B cell (primary cell): ENCODE results near the gene PRSS38. TPM values are rescaled to one million over a fixed set of nuclear protein-coding genes. Genes with fewer than 3 reads are reported as not detected.

Source experiments
- ATAC-seq: fragments of 200-7000 bp; cut with Tn5 transposase; one replicate; pipeline ENCODE4 v1.10.0; 2021; ENCODE audit warnings: low read depth, mild to moderate bottlenecking, moderate number of reproducible peaks, moderate library complexity
- CTCF ChIA-PET: fragments of 350-600 bp; sonication (Branson Sonifier 250); formaldehyde crosslinking; loops from one replicate; lab custom pipeline; 2021; ENCODE audit warnings: antibody characterized with exemption, inconsistent platforms; lab: Charles Lee
- POLR2A ChIA-PET: fragments of 350-600 bp; sonication (Branson Sonifier 250); formaldehyde crosslinking; loops from one replicate; lab custom pipeline; 2021; ENCODE audit warnings: antibody characterized with exemption; lab: Charles Lee
- DNase-seq: peaks from one replicate; pipeline ENCODE4 v3.0.0; 2013
- H2AFZ ChIP-seq: 2 replicates; pipeline ENCODE4 v1.6.1; 2012; ENCODE audit warnings: mild to moderate bottlenecking, low read depth, low read length; ENCODE audit not compliant: insufficient read depth, poor library complexity, severe bottlenecking
- H3K27ac ChIP-seq, 2 donors: 1 replicate in 1 of 2; 2 replicates in 1 of 2; pipeline ENCODE4 v1.5.1; 2012 to 2013; ENCODE audit warnings: low read length in 2 of 2, mild to moderate bottlenecking in 2 of 2, moderate library complexity in 1 of 2
- H3K27me3 ChIP-seq, 4 experiments: fragments of 200-600 bp in 1 of 4; sonication (generic) in 1 of 4; replicated peaks in 1 of 4; 1 replicate in 2 of 4; 2 replicates in 2 of 4; pipeline versions ENCODE4 v1.6.1 to v1.7.0; 2013 to 2016; ENCODE audit warnings: low read length in 3 of 4, mild to moderate bottlenecking in 2 of 4, mixed read lengths in 1 of 4, moderate library complexity in 1 of 4; ENCODE audit not compliant: insufficient read depth in 4 of 4, control insufficient read depth in 3 of 4; ENCODE audit errors: control extremely low read depth in 1 of 4
- H3K36me3 ChIP-seq, 2 experiments: replicated peaks in 1 of 2; 1 replicate in 1 of 2; 2 replicates in 1 of 2; pipeline versions ENCODE4 v1.6.1 to v1.7.1; 2013; ENCODE audit warnings: low read length in 1 of 2; ENCODE audit not compliant: insufficient read depth in 2 of 2, control insufficient read depth in 1 of 2; ENCODE audit errors: control extremely low read depth in 1 of 2, extremely low read depth in 1 of 2
- H3K4me1 ChIP-seq, 2 donors: fragments of 200-600 bp in 1 of 2; sonication (generic) in 1 of 2; 1 replicate in 1 of 2; 2 replicates in 1 of 2; pipeline versions ENCODE4 v1.5.1 to v1.6.1; 2013 to 2017; ENCODE audit warnings: low read length in 2 of 2; ENCODE audit not compliant: control insufficient read depth in 2 of 2, insufficient read depth in 2 of 2
- H3K4me2 ChIP-seq: replicated peaks from 2 replicates; pipeline ENCODE3; 2012; ENCODE audit warnings: mild to moderate bottlenecking, low read depth, low read length; ENCODE audit not compliant: poor library complexity, severe bottlenecking
- H3K4me3 ChIP-seq, 5 experiments: fragments of 200-600 bp in 1 of 5; sonication (generic) in 1 of 5; 1 replicate in 3 of 5; 2 replicates in 2 of 5; pipeline versions ENCODE4 v1.5.1 to v1.7.0; 2011 to 2016; ENCODE audit warnings: low read length in 4 of 5, mild to moderate bottlenecking in 4 of 5, low read depth in 2 of 5, control low read depth in 1 of 5, moderate library complexity in 1 of 5; ENCODE audit not compliant: insufficient read depth in 1 of 5; ENCODE audit errors: control extremely low read depth in 1 of 5, extremely low read depth in 1 of 5
- H3K79me2 ChIP-seq: fragments of 200-600 bp; sonication (generic); one replicate; pipeline ENCODE4 v1.6.0; 2016; ENCODE audit warnings: low read length; ENCODE audit not compliant: control insufficient read depth, insufficient read depth
- H3K9ac ChIP-seq: fragments of 200-600 bp; sonication (generic); 2 replicates; pipeline ENCODE4 v1.6.1; 2017; ENCODE audit warnings: mild to moderate bottlenecking, low read length, moderate library complexity
- H3K9me3 ChIP-seq, 3 donors: one replicate each; pipeline versions ENCODE4 v1.6.1 to v1.7.1; 2013; ENCODE audit warnings: low read length in 2 of 3; ENCODE audit not compliant: control insufficient read depth in 2 of 3, insufficient read depth in 1 of 3; ENCODE audit errors: control extremely low read depth in 1 of 3
- H4K20me1 ChIP-seq: 2 replicates; pipeline ENCODE4 v1.6.0; 2012; ENCODE audit warnings: mild to moderate bottlenecking, low read length; ENCODE audit not compliant: insufficient read depth, control insufficient read depth, poor library complexity, severe bottlenecking
- H3K27ac Mint-ChIP-seq: one replicate; pipeline ENCODE4 v1.8.0; 2021; ENCODE audit warnings: mixed read lengths
- H3K27me3 Mint-ChIP-seq: one replicate; pipeline ENCODE4 v1.8.0; 2021; ENCODE audit warnings: mixed read lengths
- H3K4me1 Mint-ChIP-seq: one replicate; pipeline ENCODE4 v1.8.0; 2021; ENCODE audit warnings: mixed read lengths
- H3K4me3 Mint-ChIP-seq: one replicate; pipeline ENCODE4 v1.8.0; 2021; ENCODE audit warnings: mixed read lengths
- H3K9me3 Mint-ChIP-seq: one replicate; pipeline ENCODE4 v1.8.0; 2022; ENCODE audit warnings: mixed read lengths; ENCODE audit not compliant: insufficient read depth
- EZH2 ChIP-seq: IDR thresholded peaks from 2 replicates; pipeline ENCODE4 v1.6.1; 2012; ENCODE audit warnings: borderline replicate concordance, low read depth, mild to moderate bottlenecking, moderate library complexity, low read length; ENCODE audit not compliant: insufficient read depth, poor library complexity, severe bottlenecking
- WGBS: methylation state at CpG from one replicate; pipeline ENCODE4 v1.1.5; 2013; ENCODE audit warnings: missing lambda C conversion rate; ENCODE audit not compliant: insufficient coverage; 5-methylcytosine and 5-hydroxymethylcytosine counted together
- intact Hi-C: fragments of 100-400 bp; cut with micrococcal nuclease; formaldehyde crosslinking; loops from one replicate; pipeline ENCODE4 v1.10.0; 2022
- polyA plus RNA-seq: library from polyadenylated mRNA; depleted of rRNA; stranded (reverse); fragments of >200 nt; gene quantifications from 2 replicates; pipeline ENCODE4 v1.2.3, GENCODE V29; 2012
- total RNA-seq, 2 donors: library from RNA; stranded (reverse); fragments of 120-200 nt in 1 of 2; gene quantifications; 1 replicate in 1 of 2; 2 replicates in 1 of 2; pipeline versions ENCODE4 v1.2.3 to v1.2.4, GENCODE V29; 2013 to 2022
- TF ChIP-seq, protein P1 (sequence below): fragments of 200-600 bp; IDR thresholded peaks from one replicate; pipeline ENCODE4 v1.8.0; 2022; ENCODE audit warnings: antibody characterized with exemption, mild to moderate bottlenecking

Gene PRSS38
- total and polyA plus RNA-seq, 2 donors (not counting 1 experiment from before 2014, with no cell fraction given), result not detected

DNA sequence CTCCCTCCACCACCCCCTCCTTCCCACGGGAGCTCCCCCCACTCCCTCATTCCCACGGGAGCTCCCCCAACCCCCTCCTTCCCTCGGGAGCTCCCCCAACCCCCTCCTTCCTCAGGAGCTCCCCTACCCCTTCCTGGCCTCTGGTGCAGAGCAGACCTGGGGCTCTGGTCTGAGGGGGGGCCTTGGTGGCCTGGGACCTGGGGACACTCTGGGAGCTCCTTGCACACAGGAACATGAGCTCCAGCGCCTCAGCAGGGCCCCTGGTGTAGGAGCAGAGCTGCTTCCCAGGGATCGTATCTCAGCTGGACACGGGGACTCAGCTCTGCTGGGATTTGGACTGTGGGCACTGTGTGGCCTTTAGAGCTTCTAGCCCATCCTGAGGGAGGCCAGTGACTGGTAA is 19.7 kb upstream of the PRSS38 start:
- Histone ChIP-seq H3K27ac (no peak overlapping the region), H4K20me1 (no peaks in the 10 kb centered on the region), H3K79me2 (no peaks in the 10 kb centered on the region), H3K9ac (no peak overlapping the region), H3K36me3 (no peaks in the 10 kb centered on the region), H3K4me3 (no peak overlapping the region), H3K9me3 (no peaks in the 10 kb centered on the region), H2AFZ (no peak overlapping the region), H3K4me1 (no peaks in the 10 kb centered on the region), H3K4me2 (no peak overlapping the region), H3K27me3 (peaks cover 0 to 12% (median 0%) of the 10 kb centered on the region in 4 experiments)
- peak; percentile 3 for DNase-seq
- ChIA-PET CTCF (no interaction called here), POLR2A (no interaction called here)
- intact Hi-C loops, result no loop called here
- Mint-ChIP-seq H3K27me3 (peaks cover 10% of the 10 kb centered on the region), H3K4me3 (no peak overlapping the region), H3K4me1 (no peaks in the 10 kb centered on the region), H3K27ac (no peak overlapping the region), H3K9me3 (no peaks in the 10 kb centered on the region)
- WGBS, result 92% methylated on average over 3 of the region's 6 CpGs
- TF ChIP-seq, protein P1, sequence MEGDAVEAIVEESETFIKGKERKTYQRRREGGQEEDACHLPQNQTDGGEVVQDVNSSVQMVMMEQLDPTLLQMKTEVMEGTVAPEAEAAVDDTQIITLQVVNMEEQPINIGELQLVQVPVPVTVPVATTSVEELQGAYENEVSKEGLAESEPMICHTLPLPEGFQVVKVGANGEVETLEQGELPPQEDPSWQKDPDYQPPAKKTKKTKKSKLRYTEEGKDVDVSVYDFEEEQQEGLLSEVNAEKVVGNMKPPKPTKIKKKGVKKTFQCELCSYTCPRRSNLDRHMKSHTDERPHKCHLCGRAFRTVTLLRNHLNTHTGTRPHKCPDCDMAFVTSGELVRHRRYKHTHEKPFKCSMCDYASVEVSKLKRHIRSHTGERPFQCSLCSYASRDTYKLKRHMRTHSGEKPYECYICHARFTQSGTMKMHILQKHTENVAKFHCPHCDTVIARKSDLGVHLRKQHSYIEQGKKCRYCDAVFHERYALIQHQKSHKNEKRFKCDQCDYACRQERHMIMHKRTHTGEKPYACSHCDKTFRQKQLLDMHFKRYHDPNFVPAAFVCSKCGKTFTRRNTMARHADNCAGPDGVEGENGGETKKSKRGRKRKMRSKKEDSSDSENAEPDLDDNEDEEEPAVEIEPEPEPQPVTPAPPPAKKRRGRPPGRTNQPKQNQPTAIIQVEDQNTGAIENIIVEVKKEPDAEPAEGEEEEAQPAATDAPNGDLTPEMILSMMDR, result no peak
- no peak for TF ChIP-seq EZH2
- ATAC-seq, result no peak

DNA sequence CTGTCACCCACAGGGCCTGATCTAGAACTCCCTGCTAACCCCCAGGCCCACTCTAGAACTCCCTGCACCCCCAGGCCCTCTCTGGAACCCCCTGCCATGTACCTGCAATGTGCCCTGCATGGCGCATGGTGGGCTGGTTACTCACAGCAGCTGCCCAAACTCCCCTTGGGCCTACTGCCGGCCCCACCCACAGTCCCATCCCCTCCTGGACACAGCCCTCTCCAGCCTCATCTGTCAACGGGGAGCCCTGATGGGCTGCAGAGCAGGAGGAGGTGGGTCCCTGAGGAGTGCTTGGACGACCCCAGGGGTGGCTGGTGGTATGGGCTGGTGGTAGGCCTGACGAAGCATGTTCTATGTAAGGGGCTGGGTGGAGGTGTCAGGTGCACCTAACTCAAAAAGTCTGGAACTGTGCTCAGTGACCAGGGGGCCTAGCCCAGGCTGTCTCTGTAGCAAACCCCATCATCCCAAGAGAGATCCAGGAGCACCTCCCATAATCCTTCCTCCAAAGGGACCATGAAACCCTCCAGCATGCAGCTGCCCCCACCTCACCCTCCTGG is 19.0 kb upstream of the PRSS38 start:
- no peak overlapping the region for H3K4me3 ChIP-seq
- Mint-ChIP-seq H3K4me3 (no peak overlapping the region), H3K9me3 (no peaks in the 10 kb centered on the region), H3K27me3 (peaks cover 10% of the 10 kb centered on the region), H3K27ac (no peak overlapping the region), H3K4me1 (no peaks in the 10 kb centered on the region)
- H3K4me2 ChIP-seq, result no peak overlapping the region
- ATAC-seq (no peak), DNase-seq (no peak)
- no peaks in the 10 kb centered on the region for H3K4me1 ChIP-seq
- H3K27ac ChIP-seq, result no peak overlapping the region
- no peaks in the 10 kb centered on the region for H3K79me2 ChIP-seq
- TF ChIP-seq EZH2, result no peak
- TF ChIP-seq, protein P1, result no peak
- POLR2A ChIA-PET, result no interaction called here
- 92% methylated on average over 2 of the region's 5 CpGs for WGBS
- CTCF ChIA-PET, result no interaction called here
- H2AFZ ChIP-seq, result no peak overlapping the region
- H3K9me3 ChIP-seq, result no peaks in the 10 kb centered on the region
- intact Hi-C loops, result no loop called here
- H3K27me3 ChIP-seq, result peaks cover 0 to 12% (median 0%) of the 10 kb centered on the region in 4 experiments
- H4K20me1 ChIP-seq, result no peaks in the 10 kb centered on the region
- no peak overlapping the region for H3K9ac ChIP-seq
- H3K36me3 ChIP-seq, result no peaks in the 10 kb centered on the region
